Measurements from ENCODE around the gene TAX1BP3. TPM values are rescaled to one million over a fixed set of nuclear protein-coding genes. Genes with fewer than 3 reads are reported as not detected.
A peak's percentile ranks its signal among the peaks of the same experiment; 100 is the strongest.

TAX1BP3 gene
- total RNA-seq, 1 experiment from 2014 or later, result 122 TPM

- no peak for DNase-seq (ENCODE audit: low read depth, low spot score)
- Histone ChIP-seq H3K4me1 (ENCODE audit: control insufficient read depth, insufficient read depth, low read length) (0 out of 2 replicates have a peak, but pooled peaks cover 7% of the 10 kb centered on the region), H3K27me3 (ENCODE audit: control insufficient read depth, insufficient read depth, low read length) (no peaks in the 10 kb centered on the region), H3K36me3 (ENCODE audit: control insufficient read depth, insufficient read depth, low read length) (peaks cover 10% of the 10 kb centered on the region; the same call in 1 of the 2 replicates), H3K9me3 (ENCODE audit: control insufficient read depth, insufficient read depth, low read depth, low read length) (no peaks in the 10 kb centered on the region), H3K27ac (ENCODE audit: low read length) (peak overlapping the region; percentile 82), H3K4me3 (ENCODE audit: low read depth in 2 of 2, low read length in 2 of 2) (peak overlapping the region; percentile 77 to 90)
- no peak; the same call in 1 of the 2 replicates for ATAC-seq
- CTCF ChIA-PET, result no interaction called here
- POLR2A ChIA-PET, result interaction anchor here (0.6 to 0.7 kb wide), 2 partner anchors 33 to 59 kb away, joined by 3 to 13 read pairs; partner anchors contain the start of gene SHPK
- no peak for TF ChIP-seq POLR2AphosphoS5 (IDR thresholded peaks at IDR 0.05; ENCODE audit: low read depth, low read length)
- in situ Hi-C loops (cut with HindIII; ENCODE audit: low pct_unique_long_range_greater_than_20kb, low sequenced_read_pairs), result no loop called here
- intact Hi-C loops (cut with micrococcal nuclease; ENCODE audit: unreplicated experiment), result no loop called here
- BruUV-seq (replicated peaks), result TSS peak; percentile 99
Measured at GRCh38 chr17:3669085-3669347, 638 bp upstream of the TAX1BP3 start.

DNA sequence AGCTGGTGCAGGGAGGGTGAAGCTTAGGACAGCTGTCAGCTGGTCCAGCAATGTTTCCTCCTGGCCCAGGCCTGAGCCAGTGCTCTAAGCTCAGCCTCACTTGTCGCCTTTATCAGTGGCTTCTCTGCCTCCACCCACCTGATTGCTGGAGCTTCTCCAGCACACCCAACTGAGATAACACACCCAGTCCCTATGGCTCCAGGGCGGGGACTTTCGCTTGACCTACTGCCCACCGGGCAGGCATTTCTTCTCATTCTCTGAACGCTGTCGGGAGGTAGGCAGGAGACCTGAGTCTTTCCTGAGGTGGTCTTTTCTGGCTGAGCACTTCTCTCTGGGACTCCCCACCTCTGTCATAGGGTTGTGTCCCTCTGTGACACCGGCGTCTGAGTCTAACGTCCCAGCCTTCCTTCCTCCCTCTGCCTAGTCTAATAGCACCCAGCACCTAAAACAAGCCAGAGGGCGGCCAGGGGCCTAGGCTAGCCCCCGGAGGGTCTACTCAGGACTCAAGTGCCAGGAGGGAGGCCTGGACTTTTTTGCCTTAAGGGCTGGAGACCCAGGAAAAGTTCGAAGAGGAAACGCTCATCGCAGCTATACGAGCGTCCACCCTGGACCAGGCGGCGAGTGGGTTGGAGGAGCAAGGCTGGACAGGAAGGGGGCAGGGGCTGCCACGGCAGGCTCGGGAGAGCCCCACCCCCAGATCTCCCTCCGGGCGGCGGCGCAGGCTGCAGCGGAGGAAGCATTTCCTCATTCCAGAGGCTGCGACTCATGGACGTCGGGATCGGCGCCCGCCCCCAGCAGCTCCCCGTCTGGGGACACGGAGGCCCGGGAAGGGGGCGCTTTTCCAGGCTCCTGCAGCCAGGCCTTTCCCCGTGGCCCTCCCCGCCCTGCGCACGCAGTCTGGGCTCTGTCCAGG lies 756 bp downstream of the TAX1BP3 start:
- Histone ChIP-seq H3K4me1 (ENCODE audit: control insufficient read depth, insufficient read depth, low read length) (0 out of 2 replicates have a peak, but pooled peaks cover 7% of the 10 kb centered on the region), H3K4me3 (ENCODE audit: low read depth in 2 of 2, low read length in 2 of 2) (peak overlapping the region; percentile 90 to 92), H3K9me3 (ENCODE audit: control insufficient read depth, insufficient read depth, low read depth, low read length) (no peaks in the 10 kb centered on the region), H3K27me3 (ENCODE audit: control insufficient read depth, insufficient read depth, low read length) (no peaks in the 10 kb centered on the region), H3K27ac (ENCODE audit: low read length) (peak overlapping the region; percentile 93), H3K36me3 (ENCODE audit: control insufficient read depth, insufficient read depth, low read length) (peaks cover 10% of the 10 kb centered on the region; the same call in 1 of the 2 replicates)
- in situ Hi-C loops (cut with HindIII; ENCODE audit: low pct_unique_long_range_greater_than_20kb, low sequenced_read_pairs), result no loop called here
- ChIA-PET CTCF (interaction anchor here (0.6 kb wide), 1 partner anchor 160 kb away, joined by 4 read pairs; no protein-coding TSS in a partner anchor), POLR2A (no interaction called here)
- BruUV-seq (replicated peaks), result TSS peak; percentile 62
- TF ChIP-seq SIN3A (IDR thresholded peaks at IDR 0.05; ENCODE audit: borderline replicate concordance, insufficient read depth, low read depth, low read length) (no peak), POLR2AphosphoS5 (IDR thresholded peaks at IDR 0.05; ENCODE audit: low read depth, low read length) (no peak), CTCF (IDR thresholded peaks at IDR 0.05) (no peak), TCF7L2 (IDR thresholded peaks at IDR 0.05; ENCODE audit: low read depth, low read length) (no peak)
- TF ChIP-seq, protein P1, sequence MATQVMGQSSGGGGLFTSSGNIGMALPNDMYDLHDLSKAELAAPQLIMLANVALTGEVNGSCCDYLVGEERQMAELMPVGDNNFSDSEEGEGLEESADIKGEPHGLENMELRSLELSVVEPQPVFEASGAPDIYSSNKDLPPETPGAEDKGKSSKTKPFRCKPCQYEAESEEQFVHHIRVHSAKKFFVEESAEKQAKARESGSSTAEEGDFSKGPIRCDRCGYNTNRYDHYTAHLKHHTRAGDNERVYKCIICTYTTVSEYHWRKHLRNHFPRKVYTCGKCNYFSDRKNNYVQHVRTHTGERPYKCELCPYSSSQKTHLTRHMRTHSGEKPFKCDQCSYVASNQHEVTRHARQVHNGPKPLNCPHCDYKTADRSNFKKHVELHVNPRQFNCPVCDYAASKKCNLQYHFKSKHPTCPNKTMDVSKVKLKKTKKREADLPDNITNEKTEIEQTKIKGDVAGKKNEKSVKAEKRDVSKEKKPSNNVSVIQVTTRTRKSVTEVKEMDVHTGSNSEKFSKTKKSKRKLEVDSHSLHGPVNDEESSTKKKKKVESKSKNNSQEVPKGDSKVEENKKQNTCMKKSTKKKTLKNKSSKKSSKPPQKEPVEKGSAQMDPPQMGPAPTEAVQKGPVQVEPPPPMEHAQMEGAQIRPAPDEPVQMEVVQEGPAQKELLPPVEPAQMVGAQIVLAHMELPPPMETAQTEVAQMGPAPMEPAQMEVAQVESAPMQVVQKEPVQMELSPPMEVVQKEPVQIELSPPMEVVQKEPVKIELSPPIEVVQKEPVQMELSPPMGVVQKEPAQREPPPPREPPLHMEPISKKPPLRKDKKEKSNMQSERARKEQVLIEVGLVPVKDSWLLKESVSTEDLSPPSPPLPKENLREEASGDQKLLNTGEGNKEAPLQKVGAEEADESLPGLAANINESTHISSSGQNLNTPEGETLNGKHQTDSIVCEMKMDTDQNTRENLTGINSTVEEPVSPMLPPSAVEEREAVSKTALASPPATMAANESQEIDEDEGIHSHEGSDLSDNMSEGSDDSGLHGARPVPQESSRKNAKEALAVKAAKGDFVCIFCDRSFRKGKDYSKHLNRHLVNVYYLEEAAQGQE (IDR thresholded peaks at IDR 0.05; ENCODE audit: insufficient read depth in 1 of 2, low read depth in 2 of 2, low read length in 1 of 2), result no peak
- peak; percentile 67 for ATAC-seq
- DNase-seq (ENCODE audit: low read depth, low spot score), result no peak
- intact Hi-C loops (cut with micrococcal nuclease; ENCODE audit: unreplicated experiment), result no loop called here

DNA sequence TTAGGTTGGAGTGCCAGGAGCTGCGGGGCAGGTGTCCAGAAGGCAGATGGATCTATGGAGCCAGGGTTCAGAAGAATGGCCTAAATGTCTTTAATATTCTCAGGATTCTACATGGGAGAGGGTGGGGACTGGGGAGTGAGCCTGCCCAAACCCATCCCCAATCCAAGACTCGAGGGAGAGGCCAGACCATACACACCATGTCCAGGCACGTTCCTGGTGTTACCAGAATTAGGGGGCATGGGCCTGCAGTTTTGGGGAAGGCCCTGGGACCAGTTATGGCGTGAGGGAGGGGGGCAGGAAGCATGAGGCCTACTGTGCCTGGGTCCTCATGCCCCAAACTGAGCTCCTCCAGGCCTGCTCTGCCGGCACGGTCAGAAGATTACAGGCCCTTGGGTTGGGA lies 1.9 kb downstream of the TAX1BP3 start:
- intact Hi-C loops (cut with micrococcal nuclease; ENCODE audit: unreplicated experiment) (no loop called here), in situ Hi-C loops (cut with HindIII; ENCODE audit: low pct_unique_long_range_greater_than_20kb, low sequenced_read_pairs) (no loop called here)
- H3K36me3 ChIP-seq (ENCODE audit: control insufficient read depth, insufficient read depth, low read length), result peaks cover 10% of the 10 kb centered on the region; the same call in 1 of the 2 replicates
- no peak for ATAC-seq
- H3K9me3 ChIP-seq (ENCODE audit: control insufficient read depth, insufficient read depth, low read depth, low read length), result no peaks in the 10 kb centered on the region
- no peak overlapping the region for H3K4me3 ChIP-seq (ENCODE audit: low read depth in 2 of 2, low read length in 2 of 2)
- H3K27me3 ChIP-seq (ENCODE audit: control insufficient read depth, insufficient read depth, low read length), result no peaks in the 10 kb centered on the region
- 0 out of 2 replicates have a peak, but pooled peaks cover 7% of the 10 kb centered on the region for H3K4me1 ChIP-seq (ENCODE audit: control insufficient read depth, insufficient read depth, low read length)
- DNase-seq (ENCODE audit: low read depth, low spot score), result no peak
- TF ChIP-seq, protein P1 (IDR thresholded peaks at IDR 0.05; ENCODE audit: insufficient read depth in 1 of 2, low read depth in 2 of 2, low read length in 1 of 2), result no peak
- TF ChIP-seq CTCF (IDR thresholded peaks at IDR 0.05), result no peak
- no peak for TF ChIP-seq TCF7L2 (IDR thresholded peaks at IDR 0.05; ENCODE audit: low read depth, low read length)
- no peak for TF ChIP-seq POLR2AphosphoS5 (IDR thresholded peaks at IDR 0.05; ENCODE audit: low read depth, low read length)
- TF ChIP-seq SIN3A (IDR thresholded peaks at IDR 0.05; ENCODE audit: borderline replicate concordance, insufficient read depth, low read depth, low read length), result no peak
- no TSS peak for BruUV-seq (replicated peaks)
- H3K27ac ChIP-seq (ENCODE audit: low read length), result no peak overlapping the region
- CTCF ChIA-PET, result no interaction called here
- POLR2A ChIA-PET, result interaction anchor here (0.5 kb wide), 1 partner anchor 713 kb away, joined by 4 read pairs; no protein-coding TSS in a partner anchor
